Activated CD8-positive, alpha-beta memory T cell treated with anti-CD3 and anti-CD28 coated beads, Interleukin-2, amount 50 U/mL, for 24 hours (primary cell): ENCODE results near the gene DSC3.
"Not testable (repeated sequence)": the region's sequence is repeated elsewhere in the genome, so short reads cannot be mapped to it uniquely, and the experiment has no call there.

Experiments used
- DNase-seq: peaks from one replicate; pipeline ENCODE4 v3.0.0-alpha.2; 2020; ENCODE audit errors: extremely low read depth

The DSC3 gene

DNA sequence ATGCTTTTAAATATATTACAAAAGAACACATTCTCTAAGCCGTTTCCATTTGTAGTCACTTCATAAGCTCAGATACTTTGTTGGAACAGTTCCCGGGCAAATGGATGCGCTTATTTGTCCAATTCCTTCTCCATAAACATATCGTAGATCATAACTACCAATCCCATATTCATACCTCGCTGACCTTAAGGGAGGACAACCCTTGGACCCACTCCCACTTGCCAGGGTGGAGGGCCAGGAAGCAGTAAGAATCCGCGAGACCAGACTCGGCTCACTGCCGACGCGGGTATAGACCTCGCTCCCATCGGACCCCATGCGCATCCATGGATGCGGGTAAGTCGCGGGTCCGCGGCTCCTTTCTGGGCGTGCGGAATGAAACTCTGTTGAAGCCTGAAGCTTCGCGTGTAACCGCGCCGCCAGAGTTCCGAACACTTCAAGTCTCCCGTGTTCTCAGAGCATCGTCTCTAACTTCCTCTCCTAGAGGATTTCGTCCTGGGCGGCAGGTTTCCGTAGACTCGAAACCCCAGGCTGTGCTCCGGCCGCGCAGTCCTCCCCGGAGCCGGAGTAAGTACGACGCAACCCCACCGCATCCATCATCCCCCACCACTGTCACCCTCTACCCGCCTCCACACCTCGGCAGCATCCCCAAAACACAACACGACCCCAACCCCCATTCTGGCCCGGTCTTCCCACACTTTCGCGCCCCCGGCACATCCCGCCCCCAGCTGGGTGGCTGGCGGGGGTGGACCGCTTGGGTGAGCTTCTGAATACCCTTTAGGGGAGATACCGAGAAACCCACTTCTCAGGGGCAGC, 1.1 kb downstream of the DSC3 start:
- DNase-seq, result no peak

DNA sequence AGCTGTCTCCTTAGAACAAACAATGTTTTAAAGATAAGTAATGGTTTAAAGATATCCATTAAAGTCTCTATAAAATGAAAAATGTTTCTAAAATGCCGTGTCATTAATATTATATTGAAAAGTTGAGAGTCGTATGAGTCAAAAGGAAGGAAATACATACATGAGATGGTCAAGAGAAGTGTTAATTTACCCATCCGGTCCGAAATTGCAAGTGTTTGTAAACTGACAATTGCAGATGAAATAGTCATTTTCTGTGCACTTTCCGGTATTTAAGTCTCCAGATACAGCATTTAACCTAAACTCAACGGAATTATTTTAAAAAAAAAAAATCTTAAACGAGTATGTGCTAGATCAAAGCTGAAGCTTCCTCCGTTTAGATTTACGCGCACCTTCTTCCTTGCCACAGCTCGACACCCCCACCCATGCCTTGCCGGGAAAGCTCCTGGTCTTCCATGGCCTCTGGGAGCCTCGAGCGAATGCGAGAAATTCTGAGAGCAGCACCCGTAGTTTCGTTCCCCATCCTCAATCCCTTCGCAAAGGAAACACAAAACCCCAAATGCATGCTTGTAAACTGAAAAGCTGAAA, 1.8 kb downstream of the DSC3 start:
- no peak for DNase-seq

DNA sequence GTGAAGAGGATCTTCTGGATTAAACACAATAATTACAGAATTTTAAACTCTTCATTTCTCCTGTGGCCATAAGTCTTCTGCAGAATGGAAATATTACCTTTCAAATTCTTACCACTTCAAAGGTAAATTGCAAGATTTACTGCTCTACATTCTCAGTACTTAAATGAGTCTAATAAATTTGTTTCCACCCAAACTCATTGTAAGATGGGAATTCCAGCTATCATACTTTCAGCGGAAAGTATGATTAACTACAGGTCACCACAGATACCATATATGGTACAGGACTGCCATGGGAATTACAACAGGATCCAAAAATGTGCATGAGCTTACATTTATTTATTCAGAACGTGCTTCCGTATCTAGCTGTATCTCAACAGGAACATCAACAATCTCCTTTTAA, 3.1 kb downstream of the DSC3 start:
- DNase-seq, result no peak

DNA sequence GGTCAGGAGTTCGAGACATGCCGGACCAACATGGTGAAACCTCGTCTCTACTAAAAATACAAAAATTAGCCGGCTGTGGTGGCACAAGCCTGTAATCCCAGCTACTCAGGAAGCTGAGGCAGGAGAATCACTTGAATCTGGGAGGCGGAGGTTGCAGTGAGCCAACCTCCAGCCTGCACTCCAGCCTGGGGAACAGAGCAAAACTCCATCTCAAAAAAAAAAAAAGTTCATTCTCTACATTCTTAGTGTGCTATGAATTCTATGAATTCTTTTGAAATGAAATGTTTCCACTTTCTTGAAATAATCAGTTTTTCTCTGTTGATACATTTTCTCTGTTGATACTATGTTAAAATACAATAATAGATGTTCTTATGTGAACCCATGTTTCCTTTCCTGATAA, 4.9 kb downstream of the DSC3 start:
- DNase-seq, result not testable (repeated sequence)

DNA sequence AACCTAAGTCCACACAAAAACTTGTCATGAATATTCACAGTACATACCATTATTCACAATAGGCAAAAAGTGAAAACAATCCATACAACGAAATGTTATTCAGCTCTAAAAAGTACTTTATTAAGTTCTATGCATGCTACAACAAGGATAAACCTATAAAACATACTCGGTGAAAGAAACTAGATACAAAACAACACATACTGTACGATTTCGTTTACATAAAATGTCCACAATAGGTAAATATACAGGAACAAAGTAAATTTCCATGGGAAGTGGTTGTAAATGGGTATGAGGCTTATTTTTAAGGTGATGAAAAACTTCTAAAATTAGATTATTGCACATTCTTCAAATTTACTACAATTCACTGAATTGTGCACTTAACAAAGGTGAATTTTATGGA, 8.0 kb downstream of the DSC3 start:
- no peak for DNase-seq

DNA sequence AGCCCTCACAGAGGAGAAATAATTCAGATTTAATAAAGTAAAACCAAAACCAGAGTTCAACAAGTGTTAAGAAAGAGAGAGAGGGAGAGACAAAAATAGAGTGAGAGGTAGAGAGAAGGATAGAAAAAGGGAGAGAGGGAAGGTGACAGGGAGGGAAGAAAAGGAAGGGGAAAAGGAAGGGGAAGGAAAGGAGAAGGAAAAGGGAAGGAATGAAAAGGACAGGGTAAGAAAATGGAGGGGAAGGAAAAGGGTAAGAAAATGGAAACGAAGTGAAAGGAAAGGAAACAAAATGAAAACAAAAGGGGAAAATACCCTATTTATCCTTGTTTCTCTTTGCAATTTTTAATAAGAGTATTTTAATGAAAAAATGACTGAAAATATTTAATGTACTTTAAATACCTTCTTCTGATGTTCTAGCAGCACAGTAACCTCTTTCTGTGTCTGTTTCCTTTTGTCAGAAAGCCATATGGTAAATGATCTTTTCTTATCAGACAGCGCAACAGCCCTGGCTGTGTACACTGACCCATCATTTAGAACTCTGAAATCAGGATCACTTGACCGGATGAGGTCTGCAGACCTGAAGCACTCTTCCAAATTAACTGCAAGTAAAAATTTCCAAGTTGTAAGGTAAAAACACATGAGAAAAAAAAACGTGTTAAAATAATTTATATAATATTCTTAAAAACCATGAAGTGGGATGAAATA, 11.8 kb downstream of the DSC3 start:
- no peak for DNase-seq

DNA sequence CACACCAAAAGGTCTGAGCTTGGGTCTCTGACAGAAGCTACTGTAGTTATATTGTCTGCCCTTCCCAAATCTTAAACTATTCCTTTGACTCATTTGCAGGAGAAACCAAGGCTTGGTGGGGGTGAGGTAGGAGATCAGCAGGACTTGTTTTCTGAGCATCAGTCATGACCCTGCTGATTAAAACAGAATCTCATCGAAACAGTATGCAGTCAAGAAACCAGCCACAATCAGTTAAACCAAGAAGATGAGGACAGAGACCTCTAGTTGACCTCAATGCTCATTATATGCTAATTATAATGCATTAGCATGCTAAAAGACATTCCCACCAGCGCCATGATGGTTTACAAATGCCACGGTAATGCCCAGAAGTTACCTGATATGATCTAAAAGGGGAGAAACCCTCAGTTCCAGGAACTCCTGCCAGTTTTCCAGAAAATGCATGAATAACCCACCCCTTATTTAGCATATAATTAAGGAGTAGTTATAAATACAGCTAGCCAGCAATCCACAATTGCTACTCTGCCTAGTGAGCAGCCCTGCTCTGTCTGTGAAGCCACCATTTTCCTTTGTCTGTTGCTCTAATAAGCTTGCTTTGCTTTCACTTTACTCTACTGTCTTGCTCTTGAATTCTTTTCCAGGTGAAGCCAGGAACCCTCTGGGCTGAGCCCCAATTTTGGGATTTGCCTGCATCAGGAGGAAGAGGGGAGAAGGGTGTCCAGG, 26.7 kb downstream of the DSC3 start:
- DNase-seq, result no peak

DNA sequence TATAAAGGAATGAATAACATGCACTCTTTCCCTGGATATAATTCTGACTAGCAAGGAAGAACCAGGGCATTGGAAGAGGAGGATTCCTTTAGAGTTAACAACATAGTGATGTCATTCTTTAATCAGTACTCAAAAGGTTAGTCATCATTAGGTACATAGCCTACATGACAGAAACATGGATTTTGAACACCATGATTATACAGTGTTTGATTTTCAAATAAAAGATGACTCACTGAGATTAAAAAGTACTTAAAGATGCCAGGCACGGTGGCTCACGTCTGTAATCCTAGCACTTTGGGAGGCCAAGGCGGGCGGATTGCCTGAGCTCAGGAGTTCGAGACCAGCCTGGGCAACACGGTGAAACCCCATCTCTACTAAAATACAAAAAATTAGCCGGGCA, 31.1 kb downstream of the DSC3 start:
- not testable (repeated sequence) for DNase-seq

DNA sequence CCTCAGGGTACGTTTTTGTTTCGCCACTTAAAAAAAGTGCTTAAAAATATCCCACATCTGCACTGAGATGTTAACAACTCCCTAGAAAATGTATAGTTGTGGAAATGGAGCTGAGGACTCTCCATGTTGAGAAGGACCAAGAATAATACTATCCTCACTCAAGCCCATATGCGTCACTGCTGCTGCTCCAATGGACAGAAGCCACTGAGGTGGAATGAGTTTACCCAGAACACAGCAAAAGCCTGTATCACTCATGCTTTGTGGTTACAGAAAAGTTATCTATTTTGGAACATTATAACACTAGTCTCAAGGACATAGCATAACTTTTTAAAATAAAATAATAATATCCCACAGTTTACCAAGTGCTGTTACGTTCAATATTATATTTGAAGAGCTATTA, 31.9 kb downstream of the DSC3 start:
- DNase-seq, result no peak

DNA sequence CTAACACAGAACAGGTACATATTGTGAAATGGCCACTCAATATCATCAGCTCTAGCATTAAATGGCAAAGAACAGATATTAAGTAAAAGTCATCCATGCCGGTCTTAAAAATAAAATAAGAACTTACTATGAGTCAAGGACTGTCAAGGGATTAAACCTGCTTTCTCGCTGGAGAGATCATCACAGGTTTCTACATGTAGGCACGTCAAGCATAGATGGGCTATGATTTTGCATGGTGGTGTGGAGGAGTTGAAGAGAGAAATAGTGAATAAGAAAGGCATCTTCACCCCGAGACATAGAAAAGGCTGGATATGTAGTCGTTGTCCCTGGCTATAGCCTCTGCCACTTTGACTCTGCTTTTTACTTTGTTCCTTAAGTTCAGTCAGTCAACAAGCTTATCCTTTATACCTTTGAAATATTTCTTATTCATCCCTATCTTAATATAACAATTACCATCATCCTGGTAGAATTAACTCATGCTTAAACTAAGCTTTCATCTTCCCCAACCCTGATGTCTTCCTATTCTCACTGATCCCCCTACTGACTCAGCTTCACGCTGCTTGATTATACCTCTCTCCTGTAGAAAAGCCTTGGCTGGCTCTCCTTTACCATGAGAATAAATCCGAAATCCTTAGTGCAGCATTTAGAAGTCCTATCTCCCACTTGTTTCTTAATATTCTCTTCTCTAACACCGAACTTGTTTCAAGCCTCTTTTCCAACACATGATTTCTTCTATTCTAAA, 42.5 kb downstream of the DSC3 start:
- no peak for DNase-seq

DNA sequence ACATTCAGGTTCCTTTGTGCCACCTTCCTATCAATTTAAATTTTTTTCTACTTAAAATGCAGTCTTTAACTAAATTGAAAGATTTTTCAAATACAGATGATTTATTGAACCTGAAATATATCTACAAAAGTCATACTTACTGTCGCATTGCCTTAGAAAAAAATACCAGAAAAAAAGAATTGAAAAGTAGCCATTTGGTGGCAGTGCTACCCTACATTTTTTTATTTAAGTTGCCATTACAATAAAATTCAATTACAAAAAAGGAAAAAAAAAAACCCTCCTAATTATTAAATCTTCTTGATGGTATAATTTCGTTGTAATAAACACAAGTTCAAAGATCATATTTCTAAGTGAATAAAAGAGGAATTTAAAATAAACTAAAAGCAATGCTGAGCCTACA, 43.4 kb downstream of the DSC3 start:
- DNase-seq, result no peak

DNA sequence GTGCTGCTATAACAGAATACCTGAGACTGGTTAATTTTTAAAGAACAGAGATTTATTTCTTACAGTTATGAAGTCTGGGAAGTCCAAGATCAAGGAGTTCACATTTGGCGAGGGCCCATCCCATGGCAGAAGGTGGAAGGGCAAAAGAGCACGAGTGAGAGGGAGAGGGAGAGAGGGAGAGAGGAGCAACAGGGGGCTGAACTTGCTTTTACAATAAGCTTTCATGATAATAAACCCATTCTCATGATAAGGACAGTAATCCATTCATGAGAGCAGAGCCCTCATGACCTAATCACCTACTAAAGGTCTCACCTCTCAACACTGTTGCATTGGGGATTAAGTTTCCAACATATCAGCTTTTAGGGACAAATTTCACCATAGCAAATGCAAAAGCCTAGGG, 45.3 kb downstream of the DSC3 start:
- DNase-seq, result no peak

DNA sequence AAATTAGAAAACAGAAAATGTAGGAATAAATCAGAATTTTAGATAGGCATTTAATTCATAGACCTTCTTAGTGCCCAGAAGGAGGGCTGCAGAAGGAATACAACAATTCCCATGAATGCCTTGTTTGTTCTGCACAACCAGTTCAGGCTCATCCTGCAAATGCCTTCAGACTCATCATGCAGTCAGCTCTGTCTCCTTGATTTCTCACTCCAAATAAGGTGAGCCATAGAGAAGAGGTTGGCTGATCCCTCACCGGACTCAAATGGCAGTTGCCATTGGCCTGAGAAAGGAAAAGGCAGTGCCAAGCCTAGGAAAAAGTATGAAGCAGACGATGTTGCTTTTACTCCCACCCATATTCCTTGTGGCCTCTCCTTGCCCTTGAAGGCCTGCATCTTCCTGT, 50.3 kb downstream of the DSC3 start:
- DNase-seq, result no peak

DNA sequence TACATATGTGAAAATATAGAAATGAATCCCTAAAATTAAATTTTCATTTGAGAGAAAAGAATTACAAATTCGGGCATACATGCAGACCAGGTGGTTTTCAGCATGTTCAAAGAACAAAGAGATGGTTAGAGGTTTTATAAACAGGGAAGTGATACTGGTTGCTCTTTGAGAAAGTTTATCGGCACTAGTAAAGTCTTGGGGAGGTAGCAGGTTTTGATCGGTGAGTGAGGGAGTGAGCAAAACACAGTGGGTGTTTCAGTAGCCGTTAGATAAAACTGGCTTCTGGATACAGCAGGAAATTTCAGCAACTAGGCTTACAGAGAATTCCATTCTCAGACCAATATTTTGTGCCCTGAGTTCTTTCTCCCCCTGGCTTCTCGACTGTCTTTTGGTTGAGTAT, 51.1 kb downstream of the DSC3 start:
- no peak for DNase-seq

DNA sequence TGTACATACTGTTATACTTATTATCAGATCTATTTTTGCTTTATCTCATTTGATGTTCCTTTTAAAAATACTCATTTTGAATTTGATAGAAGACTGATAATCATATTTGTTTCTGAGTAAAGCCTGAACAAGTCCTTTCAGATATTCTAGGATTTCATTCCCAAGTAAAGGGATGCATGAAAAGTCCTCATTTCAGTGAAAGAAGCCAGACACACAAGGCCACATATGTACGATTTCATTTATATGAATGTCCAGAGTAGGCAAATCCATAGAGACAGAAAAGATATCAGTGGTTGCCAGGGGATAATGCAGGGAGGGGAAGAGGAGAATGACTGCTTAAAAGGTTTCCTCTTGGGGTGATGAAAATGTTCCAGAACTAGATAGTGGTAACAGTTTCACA, 53.4 kb downstream of the DSC3 start:
- no peak for DNase-seq

DNA sequence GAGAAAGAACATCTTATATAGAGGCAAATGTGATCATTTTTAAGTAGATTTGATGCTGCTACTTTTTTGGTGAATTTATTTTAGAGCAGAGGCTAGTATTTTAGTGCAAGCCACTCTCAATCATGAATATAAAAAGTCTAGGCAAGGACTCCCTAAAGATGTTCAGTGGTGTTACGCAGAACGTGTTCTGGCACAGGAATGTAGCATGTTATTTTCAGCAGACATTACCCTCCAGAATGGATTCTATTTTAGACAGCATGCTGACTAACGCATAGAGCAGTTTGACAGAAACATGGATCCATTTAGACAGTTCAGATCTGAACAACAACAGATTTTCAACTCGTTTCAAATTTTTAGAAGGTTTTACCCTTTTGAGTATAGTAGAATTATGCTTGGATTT, 54.1 kb downstream of the DSC3 start:
- DNase-seq, result no peak

DNA sequence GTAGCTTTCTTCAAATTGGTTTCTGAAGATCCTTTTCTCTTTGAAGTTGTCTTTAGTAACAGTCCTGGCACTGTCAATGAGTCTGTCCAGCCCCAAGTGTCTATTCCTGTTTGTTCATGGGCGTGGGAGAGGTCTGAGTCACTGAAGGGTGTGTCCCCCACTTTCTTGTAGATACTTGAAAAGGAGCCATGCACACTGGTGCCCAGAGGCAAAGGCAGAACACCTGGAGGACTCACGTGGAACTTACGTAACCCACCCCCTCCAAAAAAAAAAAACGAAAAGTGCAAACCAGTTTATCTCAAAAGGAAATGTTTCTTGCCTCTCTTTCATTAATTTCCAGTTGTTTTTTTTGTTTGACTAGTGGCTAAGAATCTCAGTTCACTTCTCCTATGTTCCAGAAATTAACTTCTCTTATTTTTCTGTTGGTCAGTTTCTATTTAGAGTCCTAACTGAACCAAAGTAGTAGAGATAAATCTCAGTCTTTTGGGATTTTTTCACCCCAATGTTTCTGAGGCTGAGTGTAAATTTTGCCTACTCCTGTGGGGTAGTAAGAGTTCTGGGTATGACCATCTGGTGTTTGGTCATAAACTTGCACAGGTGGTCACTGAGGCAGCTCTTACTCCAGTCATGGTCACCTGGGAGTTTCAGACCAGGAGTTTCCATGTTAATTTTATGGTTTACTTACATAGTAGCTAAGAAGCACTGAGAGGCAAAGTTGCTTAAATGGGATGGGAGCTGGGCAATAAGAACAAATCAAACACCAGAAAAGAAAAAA, 54.9 kb downstream of the DSC3 start:
- DNase-seq, result no peak

DNA sequence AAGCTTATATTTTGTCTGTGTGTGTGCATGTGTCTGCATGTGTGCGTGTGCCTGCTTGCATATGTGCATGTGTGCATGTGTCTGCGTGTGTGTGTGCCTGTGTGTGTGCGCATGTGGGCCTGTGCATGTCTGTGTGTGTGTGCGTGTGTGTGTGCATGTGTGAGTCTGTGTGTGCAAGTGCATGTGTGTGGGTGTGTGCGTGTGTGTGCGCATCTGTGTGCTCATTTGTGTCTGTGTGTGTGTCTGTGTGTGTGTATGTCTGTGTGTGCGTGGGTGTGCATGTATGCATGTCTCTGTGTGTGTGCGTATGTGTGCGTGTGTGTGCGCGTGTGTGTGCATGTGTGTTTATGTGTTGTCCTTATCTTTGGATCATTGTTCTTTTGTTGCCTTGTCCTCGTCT, 56.8 kb downstream of the DSC3 start:
- no peak for DNase-seq

DNA sequence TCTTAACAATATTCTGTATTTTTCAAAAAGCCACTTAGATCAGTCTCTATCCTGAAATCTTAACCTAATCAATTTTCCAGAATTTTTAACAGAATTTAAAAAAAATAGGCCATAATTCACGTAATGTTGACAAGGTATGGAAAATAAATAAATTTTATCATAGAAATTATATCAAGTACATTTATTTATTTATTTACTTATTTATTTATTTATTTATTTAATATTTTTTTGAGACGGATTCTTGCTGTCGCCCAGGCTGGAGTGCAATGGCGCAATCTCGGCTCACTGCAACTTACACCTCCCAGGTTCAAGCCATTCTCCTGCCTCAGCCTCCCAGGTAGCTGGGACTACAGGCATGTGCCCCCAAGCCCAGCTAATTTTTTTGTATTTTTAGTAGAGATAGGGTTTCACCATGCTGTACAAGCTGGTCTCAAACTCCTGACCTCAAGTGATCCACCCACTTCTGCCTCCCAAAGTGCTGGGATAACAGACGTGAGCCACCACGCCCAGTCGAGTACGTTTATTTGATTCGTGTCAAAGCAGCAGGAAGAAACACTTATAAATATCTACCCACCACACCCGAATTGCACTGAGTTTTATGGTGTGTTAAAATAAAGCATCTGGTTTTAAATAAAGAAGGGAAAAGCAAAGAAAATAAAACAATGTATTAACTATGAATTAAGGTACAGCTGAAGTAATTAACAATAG, 60.1 kb downstream of the DSC3 start:
- no peak for DNase-seq

DNA sequence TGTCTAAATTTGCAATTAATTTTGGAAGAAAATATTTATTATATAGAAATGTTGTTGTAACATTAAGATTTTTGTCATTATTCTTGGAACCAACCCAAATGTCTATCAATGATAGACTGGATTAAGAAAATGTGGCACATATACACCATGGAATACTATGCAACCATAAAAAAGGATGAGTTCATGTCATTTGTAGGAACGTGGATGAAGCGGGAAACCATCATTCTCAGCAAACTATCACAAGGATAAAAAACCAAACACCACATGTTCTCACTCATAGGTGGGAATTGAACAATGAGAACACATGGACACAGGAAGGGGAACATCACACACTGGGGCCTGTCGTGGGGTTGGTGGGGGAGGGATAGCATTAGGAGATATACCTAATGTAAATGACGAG, 64.5 kb downstream of the DSC3 start:
- DNase-seq, result not testable (repeated sequence)
